NCI-H82 treated with DMSO at 0.1 percent for 48 hours (cell line): ENCODE data around the gene TNRC6C.
"Not testable (repeated sequence)": the region's sequence is repeated elsewhere in the genome, so short reads cannot be mapped to it uniquely, and the experiment has no call there.

Experiments used
- DNase-seq: peaks from one replicate; lab custom pipeline; 2025; ENCODE audit not compliant: unreplicated experiment; lab: John Stamatoyannopoulos, UW

Gene TNRC6C

GRCh38 chr17:78072961-78073360 lies 114.5 kb downstream of the TNRC6C start:
- DNase-seq, result no peak

- no peak for DNase-seq
Measured at GRCh38 chr17:78075011-78075410, 116.5 kb downstream of the TNRC6C start.

GRCh38 chr17:78075545-78075944 lies 117.0 kb downstream of the TNRC6C start:
- DNase-seq, result no peak

DNA sequence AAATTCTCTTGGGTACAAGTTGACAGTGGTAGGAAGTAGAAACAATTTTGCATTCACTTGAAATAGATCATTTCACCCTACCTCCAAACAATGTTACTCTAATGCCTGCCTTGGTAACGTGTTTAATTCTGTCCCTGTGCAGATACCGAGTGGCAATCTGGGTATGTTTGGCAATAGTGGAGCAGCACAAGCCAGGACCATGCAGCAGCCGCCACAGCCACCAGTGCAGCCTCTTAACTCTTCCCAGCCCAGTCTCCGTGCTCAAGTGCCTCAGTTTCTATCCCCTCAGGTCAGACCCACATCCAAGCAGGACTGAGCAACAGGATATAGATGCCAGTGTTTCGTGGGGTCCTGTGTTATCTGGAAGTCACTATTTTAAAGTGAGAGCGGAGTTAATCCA lies 120.8 kb downstream of the TNRC6C start:
- no peak for DNase-seq

DNA sequence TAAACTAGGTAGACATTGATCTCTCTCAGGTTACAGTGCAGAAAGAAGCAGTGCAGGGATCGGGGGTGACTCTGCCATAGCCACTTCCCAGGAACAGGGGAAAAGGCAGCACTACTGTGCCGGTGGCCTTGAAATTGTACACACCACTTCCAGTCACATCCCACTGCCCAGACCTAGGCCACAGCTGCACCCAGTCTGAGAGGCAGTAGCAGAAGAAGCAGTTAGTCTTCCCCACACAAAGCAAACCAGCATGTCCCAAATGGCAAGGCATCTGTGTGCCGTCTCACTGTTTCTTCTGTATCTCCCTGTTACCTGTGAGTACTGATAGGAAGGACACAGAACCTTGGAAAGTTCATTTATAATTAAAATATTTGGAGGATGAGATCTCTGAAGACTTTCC lies 123.0 kb downstream of the TNRC6C start:
- no peak for DNase-seq

DNA sequence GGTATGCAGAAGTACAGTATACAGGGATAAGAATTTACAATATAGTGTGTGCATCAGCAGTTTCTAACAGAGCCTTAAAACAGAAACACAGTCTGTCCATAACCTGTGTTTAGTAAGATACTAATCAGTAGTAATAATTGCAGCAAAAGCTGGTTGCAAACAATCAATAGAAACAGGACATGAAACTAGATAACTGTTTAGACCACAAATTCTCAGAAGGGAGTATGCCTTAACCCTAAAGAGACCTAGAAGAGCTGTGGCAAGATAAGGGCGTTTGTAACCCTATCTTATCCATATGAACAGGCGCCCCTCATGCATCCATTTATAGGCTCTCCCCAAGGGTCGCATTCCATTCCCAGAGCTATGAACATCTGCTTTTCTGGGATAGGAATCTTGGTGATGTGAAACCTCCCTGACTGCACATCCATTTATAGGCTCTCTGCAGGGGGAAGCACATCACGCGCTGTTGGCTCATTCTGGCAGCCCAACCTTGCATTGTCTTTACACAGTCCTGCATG lies 123.9 kb downstream of the TNRC6C start:
- not testable (repeated sequence) for DNase-seq

GRCh38 chr17:78082988-78083387 lies 124.5 kb downstream of the TNRC6C start:
- DNase-seq, result no peak

DNA sequence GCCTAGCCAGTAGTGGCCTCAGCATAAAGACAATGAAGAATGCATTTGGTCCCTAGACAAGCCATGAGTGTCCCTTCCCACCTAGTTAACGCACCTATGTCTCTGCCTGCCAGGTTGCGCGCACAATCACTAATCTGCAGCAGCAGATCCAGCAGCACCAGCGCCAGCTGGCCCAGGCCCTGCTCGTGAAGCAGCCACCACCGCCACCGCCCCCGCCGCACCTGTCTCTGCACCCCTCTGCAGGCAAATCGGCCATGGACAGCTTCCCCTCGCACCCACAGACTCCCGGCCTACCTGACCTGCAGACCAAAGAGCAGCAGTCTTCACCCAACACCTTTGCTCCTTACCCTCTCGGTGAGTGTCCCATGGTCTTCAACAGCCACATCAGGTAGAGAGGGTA lies 128.2 kb downstream of the TNRC6C start:
- DNase-seq, result no peak

DNA sequence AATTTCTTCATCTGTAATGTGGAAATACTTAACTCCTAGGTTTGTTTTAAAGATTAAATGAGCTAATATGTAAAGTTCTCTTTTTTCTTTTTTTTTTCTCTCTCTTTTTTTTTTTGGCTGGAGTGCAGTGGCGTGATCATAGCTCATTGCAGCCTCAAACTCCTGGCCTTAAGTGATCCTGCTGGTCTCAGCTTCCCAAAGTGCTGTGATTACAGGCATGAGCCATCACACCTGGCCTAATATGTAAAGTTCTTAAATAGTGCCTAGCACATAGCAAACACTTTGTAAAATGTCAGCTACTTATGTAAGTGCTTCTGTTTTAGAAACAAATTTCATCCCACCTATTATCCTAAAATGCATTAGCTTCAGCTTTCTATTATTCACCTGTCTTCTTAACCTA lies 130.0 kb downstream of the TNRC6C start:
- no peak for DNase-seq

DNA sequence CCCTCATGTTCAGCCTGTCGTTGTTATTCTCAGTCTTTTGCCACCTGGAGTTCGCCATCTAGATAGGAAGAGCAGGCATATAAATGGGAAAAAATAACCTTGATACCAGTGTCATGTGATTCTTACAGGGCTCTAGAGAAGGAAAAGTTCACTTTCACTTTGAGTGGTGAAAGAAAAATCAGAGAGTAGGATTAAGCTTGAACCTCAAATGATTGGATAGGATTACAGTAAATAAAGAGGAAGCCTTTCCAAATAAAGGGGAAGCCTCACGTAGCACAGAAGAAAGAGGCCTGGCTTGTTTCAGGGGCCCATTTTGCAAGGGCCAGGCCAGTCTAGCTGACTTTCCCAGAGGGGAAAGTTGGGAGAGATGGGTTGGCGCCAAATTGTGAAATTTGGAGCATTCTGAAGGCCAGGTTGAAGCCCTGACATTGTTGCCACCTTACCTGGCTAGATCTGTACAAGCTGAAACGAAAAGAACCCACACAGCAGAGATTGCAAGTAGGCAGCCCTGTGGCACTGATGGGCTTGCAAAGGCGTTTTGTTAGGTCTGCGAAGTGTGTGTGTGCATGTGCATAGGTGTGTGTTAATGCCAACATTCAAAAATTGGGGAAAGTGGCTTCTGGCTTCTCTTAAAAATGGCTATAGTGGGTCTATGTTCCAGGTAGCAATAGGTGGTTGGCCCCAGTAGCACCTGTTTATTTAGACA lies 131.2 kb downstream of the TNRC6C start:
- DNase-seq, result no peak

DNA sequence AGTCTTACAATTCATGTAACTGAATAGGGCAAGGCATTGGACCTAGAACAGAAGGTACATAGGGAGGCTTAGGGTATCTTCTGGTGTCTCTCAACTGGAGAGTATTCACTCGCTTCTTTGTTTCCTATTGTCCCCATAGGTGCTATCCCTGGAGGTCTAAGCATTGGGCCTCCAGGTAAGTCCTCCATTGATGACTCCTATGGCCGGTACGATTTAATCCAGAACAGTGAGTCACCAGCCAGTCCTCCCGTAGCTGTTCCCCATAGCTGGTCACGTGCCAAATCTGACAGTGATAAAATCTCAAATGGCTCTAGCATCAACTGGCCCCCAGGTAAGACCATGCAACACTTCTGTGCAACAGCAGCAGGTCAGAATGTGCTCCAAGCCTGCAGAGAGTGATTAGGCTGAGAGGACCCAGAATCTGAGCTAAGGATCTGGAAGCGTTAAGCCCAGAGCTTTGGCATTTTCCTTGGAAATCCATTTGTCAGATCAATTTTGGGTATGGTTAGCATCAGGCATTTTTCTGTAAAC lies 134.4 kb downstream of the TNRC6C start:
- no peak for DNase-seq

DNA sequence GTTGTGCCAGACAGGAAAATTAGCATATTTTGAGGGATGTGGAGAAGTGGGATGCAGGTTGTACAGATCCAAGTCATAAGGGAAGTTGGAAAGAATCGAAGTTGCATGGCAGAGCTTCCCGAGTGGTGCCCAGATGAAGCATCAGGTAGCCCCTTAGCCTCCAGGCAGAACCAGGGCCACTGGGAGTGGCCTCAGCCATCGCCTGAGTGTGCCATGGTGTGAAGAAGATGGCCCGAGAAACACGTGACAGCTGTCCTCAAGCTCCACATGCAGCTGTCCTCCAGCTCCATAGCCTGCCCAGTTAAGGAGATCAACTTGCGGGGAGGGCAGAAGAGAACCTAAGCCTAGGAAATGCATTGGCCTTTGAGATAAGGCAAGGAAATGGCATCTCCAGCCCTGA lies 136.5 kb downstream of the TNRC6C start:
- no peak for DNase-seq

DNA sequence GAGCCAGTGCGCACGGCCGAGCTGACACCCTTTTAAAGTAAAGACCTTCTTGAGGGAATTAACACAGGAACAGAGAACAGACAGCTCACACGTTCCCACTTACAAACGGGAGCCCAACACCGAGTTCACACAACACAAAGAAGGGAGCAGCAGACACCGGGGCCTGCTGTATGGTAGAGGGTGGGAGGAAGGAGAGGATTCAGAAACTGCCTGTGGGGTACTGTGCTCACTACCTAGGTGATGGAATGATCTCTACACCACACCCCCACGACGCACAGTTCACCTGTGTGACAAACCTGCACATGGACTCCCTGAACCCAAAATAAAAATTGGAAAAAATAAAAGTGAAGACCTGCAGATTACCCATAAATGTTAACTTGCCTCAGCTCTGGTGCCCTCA lies 137.6 kb downstream of the TNRC6C start:
- DNase-seq, result no peak

DNA sequence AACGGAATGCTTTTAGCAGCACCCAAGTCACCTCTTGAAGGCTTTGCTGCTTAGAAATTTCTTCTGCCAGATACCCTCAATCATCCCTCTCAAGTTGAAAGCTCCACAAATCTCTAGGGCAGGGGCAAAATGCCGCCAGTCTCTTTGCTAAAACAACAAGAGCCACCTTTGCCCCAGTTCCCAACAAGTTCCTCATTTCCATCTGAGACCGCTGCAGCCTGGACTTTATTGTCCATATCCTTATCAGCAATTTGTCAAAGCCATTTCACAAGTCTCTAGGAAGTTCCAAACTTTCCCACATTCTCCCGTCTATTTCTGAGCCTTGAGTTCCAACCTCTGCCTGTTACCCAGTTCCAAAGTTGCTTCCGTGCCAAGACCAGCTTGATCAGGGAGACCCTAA lies 142.6 kb downstream of the TNRC6C start:
- no peak for DNase-seq

DNA sequence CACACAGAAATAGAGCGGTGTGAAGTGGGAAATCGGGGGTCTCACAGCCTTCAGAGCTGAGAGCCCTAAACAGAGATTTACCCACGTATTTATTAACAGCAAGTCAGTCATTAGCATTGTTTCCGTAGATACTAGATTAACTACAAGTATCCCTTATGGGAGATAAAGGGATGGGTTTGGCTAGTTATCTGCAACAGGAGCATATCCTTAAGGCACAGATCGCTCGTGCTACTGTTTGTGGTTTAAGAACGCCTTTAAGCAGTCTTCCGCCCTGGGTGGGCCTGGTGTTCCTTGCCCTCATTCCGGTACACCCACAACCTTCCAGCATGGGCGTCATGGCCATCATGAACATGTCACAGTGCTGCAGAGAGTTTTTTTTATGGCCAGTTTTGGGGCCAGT lies 143.0 kb downstream of the TNRC6C start:
- DNase-seq, result no peak

DNA sequence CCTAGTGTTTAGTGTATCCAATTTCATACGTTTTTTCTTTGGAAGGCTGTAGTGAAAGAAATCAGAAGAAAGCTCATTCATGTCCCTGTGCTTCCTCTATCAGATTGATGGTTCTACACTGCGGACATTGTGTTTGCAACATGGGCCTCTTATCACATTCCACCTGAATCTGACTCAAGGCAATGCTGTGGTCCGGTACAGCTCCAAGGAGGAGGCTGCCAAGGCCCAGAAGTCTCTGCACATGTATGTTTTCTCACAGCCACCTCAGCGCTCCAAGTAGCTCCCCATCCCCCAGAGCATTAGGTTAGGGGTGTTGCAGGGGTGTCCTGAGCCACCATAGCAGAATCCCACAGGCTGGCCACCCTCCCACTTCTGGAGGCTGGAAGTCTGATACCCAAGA lies 144.8 kb downstream of the TNRC6C start:
- no peak for DNase-seq

DNA sequence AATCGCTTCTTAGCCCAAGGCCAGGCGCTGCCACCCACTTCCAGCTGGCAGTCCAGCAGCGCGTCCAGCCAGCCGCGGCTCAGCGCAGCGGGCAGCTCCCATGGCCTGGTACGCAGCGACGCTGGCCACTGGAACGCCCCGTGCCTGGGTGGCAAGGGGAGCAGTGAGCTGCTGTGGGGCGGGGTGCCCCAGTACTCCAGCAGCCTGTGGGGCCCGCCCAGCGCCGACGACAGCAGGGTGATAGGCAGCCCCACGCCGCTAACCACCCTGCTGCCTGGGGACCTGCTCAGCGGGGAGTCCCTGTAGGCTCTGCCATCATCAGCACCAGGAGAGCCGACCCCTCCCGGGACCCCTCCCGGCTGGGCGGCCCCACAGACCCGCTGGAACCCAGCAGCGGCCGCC lies 146.0 kb downstream of the TNRC6C start:
- DNase-seq, result no peak

- DNase-seq, result no peak
Measured at GRCh38 chr17:78105101-78105500, 146.6 kb downstream of the TNRC6C start.

- no peak for DNase-seq
Measured at GRCh38 chr17:78105551-78105950, 147.0 kb downstream of the TNRC6C start.

DNA sequence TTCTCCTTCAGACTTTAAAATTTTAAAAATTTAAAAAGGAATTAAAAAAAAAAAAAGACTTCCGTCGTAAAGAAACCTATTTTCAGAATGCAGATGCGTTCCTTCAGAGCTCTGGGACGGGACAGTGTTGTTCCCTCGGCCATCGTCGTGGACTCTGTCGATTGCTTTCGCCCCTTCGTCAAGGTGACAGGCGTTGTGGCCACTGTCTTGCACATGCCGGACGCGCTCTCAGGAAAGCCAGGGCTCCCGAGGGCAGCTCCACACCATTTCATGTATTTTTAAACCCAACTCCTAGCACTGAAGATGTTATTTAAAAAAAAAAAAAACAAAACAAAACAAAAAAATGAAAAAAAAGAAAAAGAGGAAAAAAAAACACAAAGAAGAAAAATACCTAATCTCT lies 147.7 kb downstream of the TNRC6C start:
- no peak for DNase-seq

- no peak for DNase-seq
Measured at GRCh38 chr17:78107457-78107856, 149.0 kb downstream of the TNRC6C start.

- no peak for DNase-seq
Measured at GRCh38 chr17:78107976-78108725, 149.6 kb downstream of the TNRC6C start.
